T-helper 9 cell (primary cell): ENCODE data around the gene BMP7.
"Not testable (repeated sequence)": the region's sequence is repeated elsewhere in the genome, so short reads cannot be mapped to it uniquely, and the experiment has no call there.

ENCODE experiments used
- DNase-seq: peaks from one replicate; pipeline ENCODE4 v3.0.0-alpha.2; 2020

Gene BMP7

GRCh38 chr20:57248132-57248797 is 18.2 kb downstream of the BMP7 start:
- no peak for DNase-seq

DNA sequence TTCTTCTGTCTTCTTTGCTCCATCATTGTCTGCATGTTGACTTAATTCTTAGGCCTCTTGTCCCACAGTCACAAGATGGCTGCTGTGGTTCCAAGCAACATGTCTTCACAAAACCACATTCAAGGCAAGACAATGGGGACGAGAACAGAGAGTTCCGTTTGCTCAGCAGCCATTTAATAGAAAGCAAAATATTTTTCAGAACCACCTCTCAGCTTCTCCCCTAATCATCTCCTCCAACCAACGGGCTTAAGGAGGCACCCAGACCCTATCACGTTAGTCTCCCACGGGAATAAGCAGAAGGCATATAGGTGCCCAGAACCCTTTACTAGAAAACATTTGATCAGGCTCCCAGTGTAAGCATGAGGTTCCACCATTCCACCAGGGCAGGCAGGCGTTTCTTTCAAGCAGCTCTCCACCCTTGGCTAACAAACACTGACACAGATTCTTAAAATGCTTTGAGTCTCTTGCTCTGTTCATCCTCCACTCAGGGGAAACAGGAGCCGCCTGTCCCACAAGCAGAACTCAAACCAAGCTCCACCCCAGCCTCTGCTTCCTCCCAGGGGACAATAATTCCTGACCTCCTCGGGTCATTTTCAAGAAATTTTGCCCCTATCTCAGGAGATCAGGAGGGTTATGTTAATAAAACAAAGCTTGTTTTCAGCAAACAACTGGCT is 19.0 kb downstream of the BMP7 start:
- no peak for DNase-seq

DNA sequence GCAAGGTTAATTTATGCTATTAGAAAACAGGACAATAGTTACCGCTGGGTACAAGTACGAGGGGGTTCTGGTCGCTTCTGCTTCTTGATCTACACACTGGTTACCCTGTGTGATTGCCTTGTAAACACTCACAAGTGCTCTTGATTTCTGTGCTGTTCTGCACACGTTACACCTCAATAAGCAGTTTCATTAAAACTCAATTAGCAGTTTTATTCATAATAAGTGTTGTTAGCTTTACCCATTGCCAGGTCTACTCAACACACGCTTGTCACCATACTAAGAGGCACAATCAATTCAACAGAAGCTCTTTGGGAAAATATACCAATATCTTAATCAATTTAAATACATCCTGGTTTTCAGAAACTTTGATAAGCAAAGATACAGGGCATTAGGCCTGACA is 20.4 kb downstream of the BMP7 start:
- no peak for DNase-seq

DNA sequence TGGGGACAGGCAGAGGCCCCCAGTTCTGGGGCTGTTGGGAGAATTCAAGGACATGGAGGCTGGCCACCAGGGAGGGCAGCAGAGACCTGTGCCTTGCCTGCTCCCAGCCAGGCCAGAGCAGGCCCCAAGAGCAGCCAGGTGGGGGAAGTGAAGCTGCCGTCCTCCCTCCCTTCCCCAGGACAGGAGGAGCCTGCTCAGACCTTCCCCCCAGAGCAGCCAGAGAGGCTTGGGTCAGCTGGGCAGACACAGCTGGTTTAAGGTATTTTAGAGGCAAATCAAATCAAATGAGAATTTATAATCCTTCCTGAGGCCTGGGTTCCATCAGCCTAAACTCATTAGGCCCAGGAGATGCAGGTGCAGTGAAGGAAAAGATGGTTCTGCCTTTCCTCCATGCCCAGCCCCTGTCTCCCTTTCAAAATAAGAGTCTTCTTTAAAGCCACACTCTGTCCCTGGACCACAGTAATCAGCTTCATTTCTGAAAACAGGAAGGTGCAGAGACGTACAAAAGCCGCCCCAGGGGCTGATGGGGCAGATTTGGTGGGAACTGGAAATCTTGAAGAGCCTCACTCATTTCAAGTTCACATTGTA is 21.7 kb downstream of the BMP7 start:
- DNase-seq, result no peak

- DNase-seq, result no peak
Observed at GRCh38 chr20:57244221-57244585, 22.2 kb downstream of the BMP7 start.

- DNase-seq, result no peak
Observed at GRCh38 chr20:57243480-57244220, 22.8 kb downstream of the BMP7 start.

DNA sequence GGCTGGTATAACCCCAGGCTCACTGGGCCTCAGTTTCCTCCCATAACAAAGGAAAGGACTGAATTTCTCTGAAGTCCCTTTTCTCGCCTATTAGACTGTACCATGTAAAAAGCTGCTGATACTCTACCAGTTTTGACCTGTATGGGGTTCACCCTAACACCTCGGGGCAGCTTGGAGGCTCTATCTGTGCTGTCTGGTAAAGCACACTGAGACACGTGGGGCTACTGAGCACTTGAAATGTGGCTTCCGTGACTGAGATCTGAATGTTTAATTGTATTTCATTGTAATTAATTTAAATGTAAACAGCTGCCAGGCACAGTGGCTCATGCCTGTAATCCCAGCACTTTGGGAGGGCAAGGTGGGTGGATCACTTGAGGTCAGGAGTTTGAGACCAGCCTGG is 24.0 kb downstream of the BMP7 start:
- DNase-seq, result no peak

GRCh38 chr20:57241363-57241991 is 25.0 kb downstream of the BMP7 start:
- no peak for DNase-seq

- no peak for DNase-seq
Observed at GRCh38 chr20:57240581-57241362, 25.7 kb downstream of the BMP7 start.

GRCh38 chr20:57239725-57240124 is 26.7 kb downstream of the BMP7 start:
- not testable (repeated sequence) for DNase-seq

- DNase-seq, result not testable (repeated sequence)
Observed at GRCh38 chr20:57239324-57239723, 27.1 kb downstream of the BMP7 start.

GRCh38 chr20:57238089-57238488 is 28.4 kb downstream of the BMP7 start:
- DNase-seq, result no peak

- no peak for DNase-seq
Observed at GRCh38 chr20:57237585-57237953, 28.9 kb downstream of the BMP7 start.

- no peak for DNase-seq
Observed at GRCh38 chr20:57236813-57237584, 29.4 kb downstream of the BMP7 start.

GRCh38 chr20:57234556-57235251 is 31.7 kb downstream of the BMP7 start:
- DNase-seq, result no peak

- DNase-seq, result no peak
Observed at GRCh38 chr20:57231951-57232428, 34.5 kb downstream of the BMP7 start.

DNA sequence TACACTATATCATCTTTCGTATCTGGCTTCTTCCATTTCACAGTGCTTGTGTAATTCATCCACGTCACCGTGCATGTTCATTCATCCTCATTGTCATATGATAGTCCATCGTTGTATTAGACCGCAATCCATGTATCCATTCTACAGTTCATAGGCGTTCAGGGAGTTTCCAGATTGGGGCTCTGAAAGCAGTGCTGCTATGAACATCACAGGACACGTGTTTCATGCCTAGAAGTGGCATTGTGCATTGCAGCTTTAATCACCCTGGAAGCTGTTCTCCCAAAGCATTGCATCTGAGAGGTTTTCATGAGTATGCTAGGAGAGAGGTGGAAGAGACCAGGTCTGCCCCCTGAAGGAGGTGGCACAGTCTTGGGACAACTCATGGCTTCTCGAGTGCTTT is 35.3 kb downstream of the BMP7 start:
- no peak for DNase-seq

GRCh38 chr20:57230247-57230646 is 36.2 kb downstream of the BMP7 start:
- DNase-seq, result no peak

- DNase-seq, result no peak
Observed at GRCh38 chr20:57229490-57229889, 37.0 kb downstream of the BMP7 start.

GRCh38 chr20:57225830-57226229 is 40.6 kb downstream of the BMP7 start:
- no peak for DNase-seq
